Middle frontal gyrus (tissue), 1 donor: ENCODE data around the gene SLC2A4.
A peak's percentile ranks its signal among the peaks of the same experiment; 100 is the strongest.

Experiments used
- DNase-seq: peaks from one replicate; pipeline ENCODE4 v3.0.0-alpha.2; 2015; ENCODE audit warnings: low spot score; ENCODE audit errors: extremely low spot score

SLC2A4 gene

DNA sequence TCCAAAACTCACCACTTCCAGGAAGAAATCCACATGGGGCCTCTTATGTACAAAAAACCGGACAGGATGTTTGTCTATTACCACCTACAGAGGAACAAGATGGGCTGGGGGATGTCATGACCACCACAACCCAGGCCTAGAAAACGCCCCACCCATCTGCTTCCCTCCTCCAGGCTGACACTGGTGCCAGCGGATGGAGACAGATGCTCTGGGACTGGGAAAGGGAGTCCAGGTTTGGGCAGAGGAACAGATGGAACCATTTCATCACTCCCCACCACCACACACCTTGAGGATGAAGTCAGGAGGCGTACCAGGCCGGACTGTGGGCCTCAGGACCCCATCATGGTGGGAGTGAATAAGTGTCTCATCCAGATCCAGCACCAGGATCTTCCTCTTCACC lies 34.7 kb upstream of the SLC2A4 start:
- DNase-seq, result no peak

DNA sequence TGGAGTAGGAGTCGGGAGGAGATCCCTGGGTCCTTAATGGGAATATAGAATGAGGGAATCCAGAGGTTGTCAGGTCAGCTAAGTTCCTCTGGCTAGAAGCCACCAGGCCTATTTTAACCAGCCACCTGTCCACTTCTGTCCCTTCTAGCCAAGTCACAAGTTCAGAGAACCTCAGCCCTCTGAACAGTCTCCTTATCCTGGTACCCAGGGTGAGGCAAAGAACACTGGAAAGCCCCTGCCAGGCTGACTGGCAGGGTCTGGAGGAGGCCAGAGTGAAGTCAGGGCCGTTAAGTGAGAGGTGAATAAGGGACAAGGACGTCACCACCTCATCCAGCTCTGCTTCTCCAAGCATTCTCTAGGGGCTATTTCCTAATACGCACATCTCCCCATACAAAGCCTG lies 32.7 kb upstream of the SLC2A4 start:
- no peak for DNase-seq

DNA sequence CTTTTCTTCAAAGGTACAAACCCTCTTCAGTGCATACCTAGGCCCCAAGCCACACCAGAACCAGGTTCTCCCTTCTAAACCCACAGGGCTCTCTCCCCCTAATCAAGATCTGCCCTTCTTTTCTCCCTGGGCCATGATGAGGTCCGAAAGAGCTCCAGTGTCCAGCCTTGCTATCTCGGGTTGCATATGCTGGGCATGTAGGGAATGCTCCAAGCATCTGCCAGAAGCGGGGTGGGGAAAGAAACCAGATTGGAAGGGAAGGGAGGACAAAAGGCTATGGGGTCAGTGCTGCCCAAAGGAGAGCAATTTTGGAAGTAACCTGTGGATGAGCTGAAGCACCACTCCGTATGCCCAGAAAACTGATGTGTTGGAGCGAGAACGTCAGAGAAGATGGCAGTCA lies 32.3 kb upstream of the SLC2A4 start:
- DNase-seq, result no peak

DNA sequence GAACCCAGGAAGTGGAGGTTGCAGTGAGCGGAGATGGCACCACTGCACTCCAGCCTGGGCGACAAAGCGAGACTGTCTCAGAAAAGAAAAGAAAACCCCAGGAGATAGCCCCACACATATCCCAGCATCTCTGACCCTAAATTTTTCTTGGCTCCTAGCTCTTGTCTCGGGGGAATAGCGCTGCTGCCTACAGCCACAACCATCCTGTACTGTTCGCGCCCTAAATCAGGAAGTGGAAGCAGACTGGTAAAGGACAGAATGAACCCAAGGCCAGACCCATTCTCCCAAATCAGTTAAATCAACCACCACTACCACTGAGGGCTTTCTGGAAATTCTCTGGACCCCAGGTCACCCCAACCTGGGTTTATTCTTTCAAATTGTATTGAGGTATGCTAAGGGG lies 31.7 kb upstream of the SLC2A4 start:
- DNase-seq, result no peak

DNA sequence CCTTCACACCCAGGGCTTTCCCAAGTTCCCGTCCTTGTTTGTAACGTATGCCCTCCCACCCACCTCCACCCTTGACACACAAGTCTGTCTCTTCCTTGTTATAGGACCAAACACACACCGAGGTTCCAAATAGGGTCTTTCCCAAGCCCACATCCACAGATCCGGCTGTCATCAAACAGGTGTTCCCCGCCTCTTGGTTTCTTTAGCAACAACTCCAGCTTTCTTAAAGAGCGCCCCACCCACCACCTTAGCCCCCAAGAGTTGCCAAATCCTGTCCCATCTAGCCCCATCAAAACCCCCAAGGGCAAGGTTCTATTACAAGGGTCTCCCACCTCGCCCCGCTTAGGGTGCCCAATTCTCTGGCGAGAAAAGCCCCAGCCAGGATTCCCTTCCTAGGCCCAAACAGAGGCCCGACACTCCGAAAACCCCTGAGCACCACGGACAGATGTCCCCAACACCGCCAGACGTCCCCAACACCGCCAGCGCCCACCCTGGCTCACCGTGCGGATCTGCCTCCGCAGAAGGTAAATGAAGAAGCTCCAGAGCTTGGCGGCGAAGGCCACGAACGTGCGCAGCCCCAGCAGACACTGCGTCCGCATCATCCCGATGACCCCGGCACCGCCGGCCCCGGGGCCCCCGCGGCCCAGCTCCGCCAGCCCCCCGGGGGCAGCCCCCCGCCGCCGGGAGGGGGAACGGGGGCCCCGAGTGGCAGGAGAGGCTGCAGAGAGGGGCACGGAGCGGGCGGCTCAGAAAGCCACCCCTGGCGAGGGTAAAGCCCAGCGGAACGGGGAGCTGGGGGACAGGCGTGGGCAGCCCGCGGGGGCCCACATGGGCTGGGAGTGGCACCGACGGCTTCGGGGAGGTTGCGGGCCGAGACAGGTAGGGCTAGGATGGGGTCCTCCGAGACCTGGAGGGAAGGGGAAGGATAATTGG lies 30.6 kb upstream of the SLC2A4 start:
- DNase-seq, result no peak

DNA sequence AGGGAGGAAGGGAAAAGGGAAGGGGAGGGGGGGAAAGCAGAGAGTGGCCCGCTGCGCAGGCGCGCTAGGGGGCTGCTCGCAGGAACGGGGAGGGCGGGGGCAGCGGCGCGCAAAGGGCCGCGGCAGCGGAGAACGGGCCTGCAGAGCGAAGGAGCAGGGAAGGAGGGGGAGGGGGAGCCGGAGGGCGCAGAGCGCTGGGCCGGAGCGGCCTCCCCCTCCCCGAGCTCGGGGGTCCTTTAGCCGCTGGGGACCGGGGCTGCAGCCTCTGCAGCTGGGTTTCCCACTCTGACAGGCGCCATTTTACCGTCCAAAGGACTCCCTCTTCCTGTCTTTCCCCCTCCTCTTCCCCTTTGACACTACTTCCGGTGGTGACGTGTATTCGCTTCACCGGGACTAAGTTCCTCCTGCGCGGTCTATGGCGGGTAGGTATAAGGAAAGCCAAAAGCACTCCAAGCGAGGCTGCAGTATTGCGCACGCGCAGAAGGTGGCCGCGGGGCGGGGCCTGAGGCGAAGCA lies 29.8 kb upstream of the SLC2A4 start, which contains the start of gene CTDNEP1:
Gene CTDNEP1 (minus strand): TSS at position 74 of the 515 bp plus-strand sequence. CDS start 438 bp downstream, outside the sequence.
- peak; percentile 98 for DNase-seq

DNA sequence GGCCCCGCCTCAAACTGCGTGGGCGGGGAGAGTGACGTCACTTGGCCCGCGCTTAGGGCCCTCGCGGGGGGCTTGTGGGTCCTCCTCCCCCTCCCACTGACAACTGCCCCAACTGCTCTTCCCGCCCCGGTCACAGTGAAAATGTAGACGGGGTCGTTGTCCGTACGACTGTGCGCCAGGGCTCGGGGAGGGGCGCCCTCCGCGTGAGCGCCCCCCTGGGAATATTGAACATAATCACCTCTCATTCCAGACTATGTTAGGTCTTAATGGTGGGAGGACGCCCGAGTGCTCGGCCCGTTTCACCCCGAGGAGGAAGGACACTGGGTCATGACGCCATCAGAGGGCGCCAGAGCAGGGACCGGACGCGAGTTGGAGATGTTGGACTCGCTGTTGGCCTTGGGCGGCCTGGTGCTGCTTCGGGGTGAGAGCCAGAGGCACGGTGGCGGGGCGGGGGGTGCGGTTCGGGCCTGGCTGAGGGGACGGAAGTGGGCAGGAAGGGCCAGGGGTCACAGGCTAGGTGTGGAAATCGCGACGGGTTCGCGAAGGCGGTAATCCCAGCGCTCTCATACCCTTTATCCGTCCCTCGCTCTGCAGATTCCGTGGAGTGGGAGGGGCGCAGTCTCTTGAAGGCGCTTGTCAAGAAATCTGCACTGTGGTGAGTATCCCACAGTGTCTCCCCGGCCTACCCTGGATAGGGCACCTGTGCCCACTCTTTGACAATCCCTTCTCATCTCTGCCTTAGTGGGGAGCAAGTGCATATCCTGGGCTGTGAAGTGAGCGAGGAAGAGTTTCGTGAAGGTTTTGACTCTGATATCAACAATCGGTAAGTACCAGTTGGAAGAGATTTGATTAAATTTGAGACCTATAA lies 29.1 kb upstream of the SLC2A4 start, which contains the start of gene ELP5:
Gene ELP5 (plus strand): TSS at position 40 of the 868 bp plus-strand sequence. CDS start 336 bp downstream, at position 376.
- peak; percentile 70 for DNase-seq

DNA sequence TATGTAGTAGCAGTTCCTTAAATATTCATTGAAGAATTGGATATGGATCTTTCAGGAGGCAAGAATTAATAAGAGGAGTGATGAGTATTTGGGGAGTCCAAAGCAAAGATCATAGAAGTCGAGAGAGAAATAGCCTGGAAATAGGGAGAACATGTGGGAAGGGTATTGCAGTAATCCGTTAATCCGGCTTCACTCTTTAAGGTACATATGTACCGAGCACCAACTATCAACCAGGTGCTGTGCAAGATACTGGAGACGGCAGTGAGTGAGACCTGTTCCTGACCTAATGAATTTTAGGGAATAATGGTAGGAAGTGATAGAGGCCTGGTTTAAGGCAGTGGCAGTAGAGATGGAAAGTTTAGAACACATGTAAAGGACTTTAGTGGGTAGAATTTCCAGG lies 28.4 kb upstream of the SLC2A4 start:
- no peak for DNase-seq

DNA sequence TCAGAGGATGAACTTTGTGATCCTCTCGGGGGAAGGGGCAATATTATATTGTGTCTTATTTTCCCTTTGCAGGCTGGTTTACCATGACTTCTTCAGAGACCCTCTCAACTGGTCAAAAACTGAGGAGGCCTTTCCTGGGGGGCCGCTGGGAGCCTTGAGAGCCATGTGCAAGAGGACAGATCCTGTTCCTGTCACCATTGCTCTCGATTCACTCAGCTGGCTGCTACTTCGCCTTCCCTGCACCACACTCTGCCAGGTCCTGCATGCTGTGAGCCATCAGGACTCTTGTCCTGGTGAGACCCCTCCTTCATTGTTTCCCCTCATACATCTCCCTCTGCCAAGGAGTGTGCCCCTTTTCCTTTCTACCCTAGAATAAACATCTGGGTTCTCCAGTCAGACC lies 27.0 kb upstream of the SLC2A4 start:
- DNase-seq, result no peak

DNA sequence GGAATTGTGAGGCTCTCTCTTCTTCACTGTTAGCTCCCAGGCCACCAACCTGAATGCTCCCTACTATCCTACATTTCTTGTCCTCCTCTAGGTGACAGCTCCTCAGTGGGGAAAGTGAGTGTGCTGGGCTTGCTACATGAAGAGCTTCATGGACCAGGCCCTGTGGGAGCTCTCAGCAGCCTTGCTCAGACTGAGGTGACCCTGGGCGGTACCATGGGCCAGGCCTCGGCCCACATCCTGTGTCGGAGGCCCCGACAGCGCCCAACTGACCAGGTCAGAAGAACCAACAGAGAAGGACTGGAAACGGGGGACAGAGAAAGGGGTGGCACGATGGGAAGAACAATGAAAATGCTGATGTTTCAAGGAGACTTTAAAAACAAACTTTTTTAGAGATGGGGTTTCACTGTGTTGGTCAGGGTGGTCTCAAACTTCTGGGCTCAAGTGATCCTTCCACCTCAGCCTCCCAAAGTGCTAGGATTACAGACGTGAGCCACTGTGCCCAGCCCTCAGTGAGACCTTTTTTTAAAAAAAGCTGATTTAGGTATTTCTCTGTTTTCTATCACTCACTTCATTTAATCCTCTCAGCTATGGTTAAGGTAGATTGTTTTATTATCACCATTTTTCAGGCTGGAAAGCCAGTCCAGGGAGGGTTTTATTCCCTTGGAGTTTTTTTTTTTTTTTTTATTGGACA lies 24.6 kb upstream of the SLC2A4 start:
- DNase-seq, result no peak

DNA sequence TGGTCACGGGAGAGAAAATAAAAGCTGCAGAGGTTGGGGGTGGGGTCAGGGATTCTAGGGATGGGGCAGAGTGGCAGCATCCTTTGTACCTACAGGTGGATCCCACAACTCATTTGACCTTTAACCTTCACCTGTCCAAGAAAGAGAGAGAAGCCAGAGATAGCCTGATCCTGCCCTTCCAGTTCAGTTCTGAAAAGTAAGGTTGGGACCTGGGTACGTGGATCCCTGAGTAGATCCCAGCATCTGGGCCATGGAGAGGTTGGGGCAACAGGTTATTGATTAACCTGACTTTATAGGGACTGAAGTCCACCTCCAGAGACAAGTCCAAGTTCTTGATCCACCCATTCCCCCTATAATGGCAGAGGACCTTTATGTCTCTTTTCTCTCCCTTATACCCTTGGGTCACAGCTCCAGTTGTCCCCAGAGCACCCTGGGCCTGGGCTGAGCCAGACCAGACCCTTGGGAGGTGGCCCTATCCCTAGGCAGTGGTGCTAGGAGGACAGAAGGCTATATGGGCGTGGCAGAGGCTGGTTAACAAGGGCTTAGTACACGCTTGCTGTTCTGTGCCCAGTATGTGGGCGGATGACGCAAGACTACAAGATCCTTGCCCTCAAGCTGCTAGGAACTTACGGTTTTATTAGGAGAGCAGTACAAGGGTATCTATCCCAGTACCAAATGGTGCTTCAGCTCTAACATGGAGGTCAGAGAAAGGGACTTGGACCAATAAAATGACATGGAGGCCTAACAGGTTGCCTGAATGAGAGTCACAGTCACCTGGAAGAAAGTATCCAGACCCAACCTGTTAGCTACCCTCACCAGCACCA lies 22.6 kb upstream of the SLC2A4 start:
- no peak for DNase-seq

DNA sequence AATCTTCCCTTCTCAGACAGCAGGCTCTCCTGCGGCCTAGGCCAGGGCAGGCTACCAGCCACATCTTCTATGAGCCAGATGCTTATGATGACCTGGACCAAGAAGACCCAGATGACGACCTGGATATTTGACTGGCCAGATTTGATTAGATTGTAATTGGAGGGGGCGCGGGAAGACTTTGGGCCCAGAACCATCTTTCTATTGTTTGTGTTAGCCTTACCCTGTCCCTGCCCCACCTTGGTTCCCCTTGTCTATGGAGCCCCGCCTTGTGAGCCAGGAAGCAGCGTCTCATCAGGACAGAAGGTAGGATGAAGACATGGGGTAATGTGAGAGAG lies 22.0 kb upstream of the SLC2A4 start:
- DNase-seq, result no peak

DNA sequence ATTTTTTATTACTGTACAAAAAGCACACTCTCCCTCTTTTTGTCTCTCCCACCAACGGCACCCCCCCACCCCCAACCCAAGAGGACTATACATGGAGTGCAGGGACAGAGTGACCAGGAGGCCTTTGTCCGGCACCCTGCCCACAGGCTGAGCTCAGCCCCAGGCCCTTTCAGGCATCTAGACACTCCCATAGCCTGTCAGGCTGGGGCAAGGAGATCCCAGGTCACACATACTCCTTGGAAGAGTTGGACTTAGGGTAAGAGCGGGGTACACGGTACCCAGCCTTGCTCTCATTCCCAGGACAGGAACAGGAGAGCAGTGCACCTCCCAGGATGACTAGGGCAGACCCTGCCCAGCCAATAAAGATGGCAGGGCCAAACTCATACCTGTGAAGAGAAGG lies 21.4 kb upstream of the SLC2A4 start:
- no peak for DNase-seq

DNA sequence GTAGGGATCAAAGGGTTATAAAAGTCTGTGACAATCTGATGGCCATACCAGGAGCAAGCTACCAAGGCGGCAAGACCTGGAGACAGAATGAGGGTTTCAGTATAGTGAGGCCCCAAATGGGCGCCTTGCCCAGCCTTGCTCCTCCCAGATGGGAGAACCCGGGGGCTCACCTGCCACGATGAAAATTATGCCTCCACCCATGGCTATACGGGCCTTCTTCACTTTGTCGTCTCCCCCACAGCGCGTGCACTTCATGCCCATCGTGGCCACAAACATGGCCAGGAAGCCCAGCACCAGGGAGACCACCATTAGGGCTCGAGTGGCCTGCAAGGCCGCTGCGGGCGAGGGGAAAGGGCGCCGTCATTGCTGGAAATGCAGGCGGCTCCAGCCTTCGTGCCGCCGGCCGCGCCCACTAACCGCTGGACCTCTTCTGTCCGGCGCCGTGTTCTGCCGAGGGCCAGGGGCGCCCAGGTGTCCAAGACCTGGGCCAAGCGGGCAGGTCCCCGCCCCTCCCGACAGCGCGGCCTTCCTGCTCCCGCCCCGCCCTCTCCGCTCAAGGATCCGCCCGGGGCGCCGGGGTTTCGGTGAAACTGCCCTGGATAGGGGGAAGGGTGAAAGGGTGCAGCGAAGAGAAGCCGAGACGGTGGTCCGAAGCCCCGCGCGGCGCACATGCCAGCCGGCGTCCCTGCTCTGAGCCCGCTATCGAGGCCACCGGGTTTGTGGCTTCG lies 20.7 kb upstream of the SLC2A4 start:
- no peak for DNase-seq

DNA sequence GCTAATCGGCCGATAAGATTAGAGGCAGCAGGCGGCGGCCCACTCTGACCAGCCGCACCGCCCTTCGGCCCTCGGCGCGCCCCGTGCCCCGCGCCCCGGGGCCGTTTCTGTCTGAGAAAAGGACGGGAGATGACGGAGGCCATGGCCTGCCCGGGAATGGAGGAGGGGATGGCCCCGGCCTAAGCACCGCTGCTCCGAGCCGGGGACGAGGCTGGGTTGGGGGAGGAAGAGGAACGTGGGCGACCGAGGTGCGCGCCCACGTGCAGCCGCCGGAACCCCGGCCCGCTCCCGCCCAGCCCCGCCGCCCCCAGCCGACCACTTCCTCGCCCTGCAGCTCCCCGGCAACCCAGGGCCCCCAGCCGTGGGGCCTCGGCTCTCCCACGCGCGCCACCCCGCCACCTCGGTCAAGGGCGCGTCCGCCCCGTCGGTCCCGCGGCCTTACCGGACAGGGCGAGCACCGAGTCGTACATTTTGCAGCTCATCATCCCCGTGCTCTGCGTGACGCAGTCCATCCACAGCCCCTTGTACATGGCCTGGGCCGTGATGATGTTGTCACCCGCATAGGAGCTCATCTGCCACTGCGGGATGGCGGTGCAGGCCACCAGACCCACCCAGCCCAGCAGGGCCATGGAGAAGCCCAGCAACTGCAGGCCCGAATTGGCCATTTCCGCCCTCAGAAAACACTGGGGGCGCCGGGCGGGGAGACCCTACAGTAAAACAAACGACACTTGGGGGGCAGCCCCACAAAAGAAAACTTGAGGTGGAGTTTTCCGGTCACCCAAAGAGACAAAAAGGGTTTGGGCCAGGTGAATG lies 19.9 kb upstream of the SLC2A4 start:
- no peak for DNase-seq

DNA sequence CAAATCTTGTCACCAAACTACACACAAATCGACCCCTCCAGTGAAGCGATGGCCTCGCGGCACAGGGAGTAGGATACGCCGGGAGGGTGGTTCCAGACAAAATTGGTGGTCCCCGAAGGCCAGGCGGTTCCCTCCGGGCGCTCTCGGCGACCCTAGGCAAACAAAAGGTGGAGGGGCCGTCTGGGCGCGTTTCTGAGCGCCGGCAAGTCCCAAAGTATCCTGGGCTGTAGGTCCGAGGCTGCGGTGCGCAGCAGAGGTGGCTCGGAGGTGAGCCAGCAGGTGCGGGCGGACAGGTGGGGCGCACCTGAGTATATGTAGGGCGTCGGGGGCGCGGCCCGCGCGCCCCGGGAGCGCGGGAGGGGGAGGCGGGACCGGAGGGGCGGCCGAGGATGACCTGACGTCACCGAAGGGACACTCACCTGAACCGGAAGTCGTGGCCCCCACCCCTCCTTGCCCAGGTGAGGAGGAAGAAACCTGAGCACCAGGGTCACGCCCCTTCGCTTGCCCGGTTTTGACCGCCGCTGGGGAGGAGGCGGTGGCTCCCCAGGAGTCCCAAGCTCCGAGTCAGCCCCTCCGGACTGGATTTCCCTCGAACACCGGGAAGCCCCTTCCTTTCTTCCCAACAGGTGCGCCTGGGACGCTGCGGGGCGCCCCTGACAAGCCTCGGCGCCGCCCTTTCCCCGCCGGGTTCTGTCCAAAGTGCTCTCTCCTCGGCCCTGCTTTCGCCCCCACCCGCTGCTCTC lies 19.2 kb upstream of the SLC2A4 start, which contains the start of gene CLDN7:
Gene CLDN7 (minus strand): TSS at position 287 of the 743 bp plus-strand sequence. CDS start 435 bp downstream, outside the sequence.
- no peak for DNase-seq

DNA sequence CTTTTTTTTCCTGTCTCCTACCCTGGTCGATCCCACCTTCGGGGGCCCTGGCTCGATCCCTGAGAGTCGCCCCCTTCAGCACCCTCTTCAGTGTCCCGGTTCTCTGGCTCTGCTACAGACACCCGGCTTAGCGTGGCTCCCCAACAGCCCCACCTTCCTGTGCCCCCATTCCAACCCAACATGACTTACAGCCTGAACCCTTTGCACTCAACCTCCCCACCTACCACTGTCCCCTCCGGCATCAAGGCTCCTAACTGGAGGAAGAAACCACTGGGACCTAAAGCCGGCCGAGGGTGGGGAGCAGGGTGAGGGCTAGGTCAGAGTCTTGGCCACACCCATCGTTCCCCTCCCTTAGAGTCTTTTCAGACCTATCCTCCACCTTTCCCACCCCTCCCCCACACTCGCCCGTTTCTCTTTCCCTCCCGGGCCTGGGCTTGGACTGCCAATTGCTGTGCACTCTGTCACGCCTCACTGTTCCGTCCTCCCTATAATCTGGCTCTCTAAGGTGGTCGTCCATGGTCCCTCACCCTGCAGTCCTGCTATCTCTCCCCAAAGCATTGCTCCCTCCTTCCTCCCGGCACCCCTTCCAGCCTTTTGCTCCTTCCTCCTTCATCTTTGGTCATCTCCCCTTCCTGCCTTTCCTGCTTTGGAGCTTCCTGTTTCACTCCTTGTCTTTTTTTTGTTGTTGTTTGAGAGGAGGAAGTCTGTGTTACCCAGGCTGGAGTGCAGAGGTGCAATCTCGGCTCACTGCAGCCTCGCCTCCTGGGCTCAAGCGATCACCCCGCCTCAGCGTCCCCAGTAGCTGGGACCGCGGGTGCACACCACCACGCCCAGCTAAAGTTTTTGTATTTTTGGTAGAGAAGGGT lies 18.4 kb upstream of the SLC2A4 start:
- no peak for DNase-seq
